Measurements from ENCODE around the gene SERPINA6. TPM values are rescaled to one million over a fixed set of nuclear protein-coding genes. Genes with fewer than 3 reads are reported as not detected.

Gene SERPINA6
- total and polyA plus RNA-seq, 2 donors (not counting 1 experiment from before 2014, with no cell fraction given): not detected

DNA sequence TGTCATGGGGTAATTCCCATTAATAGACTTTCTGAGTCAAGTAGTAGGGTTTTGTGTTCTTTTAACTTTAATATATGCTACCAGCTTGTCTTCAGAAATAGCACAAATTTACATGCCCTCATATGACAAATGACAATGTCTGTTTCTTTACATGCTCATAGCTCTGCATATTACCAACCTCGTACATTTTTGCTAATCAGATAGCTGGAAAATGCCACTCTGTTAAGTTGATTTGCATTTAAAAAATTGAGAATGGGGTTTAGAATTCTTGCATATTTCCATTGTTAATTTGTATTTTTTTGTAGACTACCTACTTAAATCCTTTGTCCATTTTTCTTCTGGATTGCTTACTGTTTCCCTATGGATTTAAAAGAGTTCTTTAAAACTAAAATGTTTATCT lies 34.0 kb upstream of the SERPINA6 start:
- no peak overlapping the region for H3K9ac ChIP-seq (ENCODE audit: low read length)
- H3K36me3 ChIP-seq (replicated peaks in 1 of 2; ENCODE audit: control extremely low read depth in 1 of 2, control insufficient read depth in 1 of 2, extremely low read depth in 1 of 2, insufficient read depth in 2 of 2, low read length in 1 of 2): no peaks in the 10 kb centered on the region
- H3K79me2 ChIP-seq (ENCODE audit: control insufficient read depth, insufficient read depth, low read length): no peaks in the 10 kb centered on the region
- H4K20me1 ChIP-seq (ENCODE audit: control insufficient read depth, insufficient read depth, low read length, poor library complexity, severe bottlenecking): no peaks in the 10 kb centered on the region
- no peak overlapping the region for H3K4me2 ChIP-seq (replicated peaks; ENCODE audit: low read depth, low read length, poor library complexity, severe bottlenecking)
- WGBS (ENCODE audit: insufficient coverage): no CpG with 5 or more reads among the region's 1 CpG
- H3K4me1 ChIP-seq (ENCODE audit: control insufficient read depth in 2 of 2, insufficient read depth in 2 of 2, low read length in 2 of 2): no peaks in the 10 kb centered on the region
- Mint-ChIP-seq H3K27ac (no peak overlapping the region), H3K4me1 (peaks cover 3% of the 10 kb centered on the region), H3K4me3 (no peak overlapping the region), H3K27me3 (peaks cover 10% of the 10 kb centered on the region), H3K9me3 (ENCODE audit: insufficient read depth) (peaks cover 5% of the 10 kb centered on the region)
- CTCF ChIA-PET: no interaction called here
- H3K4me3 ChIP-seq (ENCODE audit: control extremely low read depth in 1 of 5, extremely low read depth in 1 of 5, insufficient read depth in 1 of 5, low read depth in 2 of 5, low read length in 4 of 5): no peak overlapping the region
- POLR2A ChIA-PET: no interaction called here
- H3K9me3 ChIP-seq (ENCODE audit: control extremely low read depth in 1 of 3, control insufficient read depth in 2 of 3, insufficient read depth in 1 of 3, low read length in 2 of 3): no peaks in the 10 kb centered on the region
- H2AFZ ChIP-seq (ENCODE audit: insufficient read depth, low read depth, low read length, poor library complexity, severe bottlenecking): no peak overlapping the region
- TF ChIP-seq EZH2 (IDR thresholded peaks at IDR 0.05; ENCODE audit: borderline replicate concordance, insufficient read depth, low read depth, low read length, poor library complexity, severe bottlenecking): no peak
- TF ChIP-seq, protein P1, sequence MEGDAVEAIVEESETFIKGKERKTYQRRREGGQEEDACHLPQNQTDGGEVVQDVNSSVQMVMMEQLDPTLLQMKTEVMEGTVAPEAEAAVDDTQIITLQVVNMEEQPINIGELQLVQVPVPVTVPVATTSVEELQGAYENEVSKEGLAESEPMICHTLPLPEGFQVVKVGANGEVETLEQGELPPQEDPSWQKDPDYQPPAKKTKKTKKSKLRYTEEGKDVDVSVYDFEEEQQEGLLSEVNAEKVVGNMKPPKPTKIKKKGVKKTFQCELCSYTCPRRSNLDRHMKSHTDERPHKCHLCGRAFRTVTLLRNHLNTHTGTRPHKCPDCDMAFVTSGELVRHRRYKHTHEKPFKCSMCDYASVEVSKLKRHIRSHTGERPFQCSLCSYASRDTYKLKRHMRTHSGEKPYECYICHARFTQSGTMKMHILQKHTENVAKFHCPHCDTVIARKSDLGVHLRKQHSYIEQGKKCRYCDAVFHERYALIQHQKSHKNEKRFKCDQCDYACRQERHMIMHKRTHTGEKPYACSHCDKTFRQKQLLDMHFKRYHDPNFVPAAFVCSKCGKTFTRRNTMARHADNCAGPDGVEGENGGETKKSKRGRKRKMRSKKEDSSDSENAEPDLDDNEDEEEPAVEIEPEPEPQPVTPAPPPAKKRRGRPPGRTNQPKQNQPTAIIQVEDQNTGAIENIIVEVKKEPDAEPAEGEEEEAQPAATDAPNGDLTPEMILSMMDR (IDR thresholded peaks at IDR 0.05): no peak
- no peaks in the 10 kb centered on the region for H3K27me3 ChIP-seq (replicated peaks in 1 of 4; ENCODE audit: control extremely low read depth in 1 of 4, control insufficient read depth in 3 of 4, insufficient read depth in 4 of 4, low read length in 3 of 4)
- intact Hi-C loops (cut with micrococcal nuclease): no loop called here
- ATAC-seq (ENCODE audit: low read depth) (no peak), DNase-seq (no peak)
- no peak overlapping the region for H3K27ac ChIP-seq (ENCODE audit: low read length in 2 of 2)

DNA sequence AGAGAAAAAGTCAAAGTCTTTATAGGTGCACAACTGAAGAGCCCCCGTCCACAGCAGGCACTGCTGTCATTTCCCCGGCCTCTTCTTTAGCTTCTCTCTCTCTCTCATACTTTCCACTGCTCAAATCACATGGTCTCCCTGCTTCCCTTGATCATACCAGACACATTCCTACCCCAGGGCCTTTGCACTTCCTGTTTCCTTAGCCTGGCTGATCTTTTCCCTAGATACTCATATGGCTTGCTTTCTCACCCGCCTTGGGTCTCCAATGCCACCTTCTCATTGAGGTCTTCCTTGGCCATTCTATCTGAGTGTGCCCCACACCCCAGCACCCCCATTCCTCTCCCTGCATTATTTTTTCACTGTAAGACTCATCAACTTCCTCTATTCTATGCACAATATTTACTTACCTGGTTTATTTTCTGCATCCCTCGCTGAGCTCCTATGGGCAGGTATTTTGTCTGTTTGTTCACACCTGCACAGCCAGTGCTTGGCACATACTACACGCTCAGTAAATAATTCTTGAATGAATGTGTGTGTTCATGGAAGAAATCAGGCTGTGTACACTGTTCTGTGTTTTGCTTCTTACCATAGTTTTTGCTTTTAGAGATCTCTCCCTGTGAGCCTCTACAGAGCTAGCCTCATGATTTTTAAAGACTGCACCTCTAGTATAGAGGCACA lies 33.4 kb upstream of the SERPINA6 start:
- Histone ChIP-seq H3K9me3 (ENCODE audit: control extremely low read depth in 1 of 3, control insufficient read depth in 2 of 3, insufficient read depth in 1 of 3, low read length in 2 of 3) (no peaks in the 10 kb centered on the region), H3K9ac (ENCODE audit: low read length) (no peak overlapping the region), H3K36me3 (replicated peaks in 1 of 2; ENCODE audit: control extremely low read depth in 1 of 2, control insufficient read depth in 1 of 2, extremely low read depth in 1 of 2, insufficient read depth in 2 of 2, low read length in 1 of 2) (no peaks in the 10 kb centered on the region), H3K4me1 (ENCODE audit: control insufficient read depth in 2 of 2, insufficient read depth in 2 of 2, low read length in 2 of 2) (no peaks in the 10 kb centered on the region), H4K20me1 (ENCODE audit: control insufficient read depth, insufficient read depth, low read length, poor library complexity, severe bottlenecking) (no peaks in the 10 kb centered on the region), H3K79me2 (ENCODE audit: control insufficient read depth, insufficient read depth, low read length) (no peaks in the 10 kb centered on the region), H3K27me3 (replicated peaks in 1 of 4; ENCODE audit: control extremely low read depth in 1 of 4, control insufficient read depth in 3 of 4, insufficient read depth in 4 of 4, low read length in 3 of 4) (no peaks in the 10 kb centered on the region), H3K27ac (ENCODE audit: low read length in 2 of 2) (no peak overlapping the region), H3K4me3 (ENCODE audit: control extremely low read depth in 1 of 5, extremely low read depth in 1 of 5, insufficient read depth in 1 of 5, low read depth in 2 of 5, low read length in 4 of 5) (no peak overlapping the region), H3K4me2 (replicated peaks; ENCODE audit: low read depth, low read length, poor library complexity, severe bottlenecking) (no peak overlapping the region), H2AFZ (ENCODE audit: insufficient read depth, low read depth, low read length, poor library complexity, severe bottlenecking) (no peak overlapping the region)
- H3K4me1 Mint-ChIP-seq: peaks cover 3% of the 10 kb centered on the region
- 86% methylated on average over 5 of the region's 5 CpGs for WGBS (ENCODE audit: insufficient coverage)
- no peak for ATAC-seq (ENCODE audit: low read depth)
- H3K27ac Mint-ChIP-seq: no peak overlapping the region
- peaks cover 10% of the 10 kb centered on the region for H3K9me3 Mint-ChIP-seq (ENCODE audit: insufficient read depth)
- POLR2A ChIA-PET: no interaction called here
- no peak overlapping the region for H3K4me3 Mint-ChIP-seq
- CTCF ChIA-PET: no interaction called here
- intact Hi-C loops (cut with micrococcal nuclease): no loop called here
- TF ChIP-seq, protein P1 (IDR thresholded peaks at IDR 0.05): no peak
- no peak for TF ChIP-seq EZH2 (IDR thresholded peaks at IDR 0.05; ENCODE audit: borderline replicate concordance, insufficient read depth, low read depth, low read length, poor library complexity, severe bottlenecking)
- peaks cover 10% of the 10 kb centered on the region for H3K27me3 Mint-ChIP-seq
- DNase-seq: no peak

All from B cell (primary cell).